Measurements from ENCODE around the gene NYNRIN. TPM values are rescaled to one million over a fixed set of nuclear protein-coding genes. Genes with fewer than 3 reads are reported as not detected.

The NYNRIN gene
- polyA plus RNA-seq, 3 donors = 0.18 to 0.84 (median 0.40) TPM

GRCh38 chr14:24434036-24434435 is 35.2 kb downstream of the NYNRIN start:
- no peak for TF ChIP-seq CTCF (IDR thresholded peaks at IDR 0.05)
- peaks cover 54 to 59% of the 10 kb centered on the region in 2 donors for H3K4me1 ChIP-seq (ENCODE audit: control insufficient read depth in 1 of 2, insufficient read depth in 2 of 2, low read length in 2 of 2)
- no peak overlapping the region for H3K9ac ChIP-seq (ENCODE audit: insufficient read depth, low read length, poor library complexity, severe bottlenecking)
- H3K36me3 Mint-ChIP-seq = peaks cover 61 to 75% of the 10 kb centered on the region in 2 donors
- H3K9me3 Mint-ChIP-seq = no peaks in the 10 kb centered on the region
- H3K27ac ChIP-seq (ENCODE audit: low read depth in 1 of 2, low read length in 2 of 2) = no peak overlapping the region
- H3K9me3 ChIP-seq (replicated peaks in 1 of 2; ENCODE audit: control insufficient read depth in 1 of 2, insufficient read depth in 1 of 2, low read length in 2 of 2) = no peaks in the 10 kb centered on the region
- H3K4me1 Mint-ChIP-seq = peaks cover 56% of the 10 kb centered on the region
- H2AFZ ChIP-seq (ENCODE audit: insufficient read depth, low read depth, low read length, poor library complexity, severe bottlenecking) = no peak overlapping the region
- no peak overlapping the region for H3K4me2 ChIP-seq (replicated peaks; ENCODE audit: extremely low read depth, low read length, poor library complexity, severe bottlenecking)
- WGBS (ENCODE audit: insufficient coverage) = 78% methylated on average over 4 of the region's 7 CpGs
- no peaks in the 10 kb centered on the region for H3K27me3 ChIP-seq (ENCODE audit: control insufficient read depth in 2 of 2, insufficient read depth in 2 of 2, low read length in 2 of 2)
- peak overlapping the region in 1 of 7 donors; percentile 20 for H3K27ac Mint-ChIP-seq
- peaks cover 57 to 67% of the 10 kb centered on the region in 2 donors for H3K36me3 ChIP-seq (replicated peaks in 1 of 2; ENCODE audit: control insufficient read depth in 1 of 2, insufficient read depth in 2 of 2, low read length in 2 of 2)
- peaks cover 0 to 2% (median 0%) of the 10 kb centered on the region in 3 donors for H3K27me3 Mint-ChIP-seq (ENCODE audit: low read depth in 3 of 3)
- H3K4me3 ChIP-seq (replicated peaks in 1 of 3; ENCODE audit: low read depth in 2 of 3, low read length in 3 of 3) = no peak overlapping the region
- peaks cover 44% of the 10 kb centered on the region for H3K79me2 ChIP-seq (ENCODE audit: insufficient read depth, low read length)
- H3K4me3 Mint-ChIP-seq = no peak overlapping the region
- no peak for DNase-seq
- H4K20me1 ChIP-seq (ENCODE audit: insufficient read depth, low read length) = peaks cover 68% of the 10 kb centered on the region
- intact Hi-C loops (cut with micrococcal nuclease) = loop anchor here in 1 of 2 donors (2.0 to 10.0 kb wide), 2 partner anchors 97 to 189 kb away; partner anchors contain the start of gene TINF2

GRCh38 chr14:24434676-24435075 is 35.9 kb downstream of the NYNRIN start:
- H3K27ac Mint-ChIP-seq = peak overlapping the region in 3 of 7 donors; percentile 3 to 52 (median 47)
- H3K4me3 Mint-ChIP-seq = no peak overlapping the region
- H3K36me3 ChIP-seq (replicated peaks in 1 of 2; ENCODE audit: control insufficient read depth in 1 of 2, insufficient read depth in 2 of 2, low read length in 2 of 2) = peaks cover 63 to 74% of the 10 kb centered on the region in 2 donors
- H3K9me3 ChIP-seq (replicated peaks in 1 of 2; ENCODE audit: control insufficient read depth in 1 of 2, insufficient read depth in 1 of 2, low read length in 2 of 2) = no peaks in the 10 kb centered on the region
- H3K9me3 Mint-ChIP-seq = no peaks in the 10 kb centered on the region
- H3K36me3 Mint-ChIP-seq = peaks cover 65 to 82% of the 10 kb centered on the region in 2 donors
- no peak for TF ChIP-seq CTCF (IDR thresholded peaks at IDR 0.05)
- 100% methylated on average over 2 of the region's 3 CpGs for WGBS (ENCODE audit: insufficient coverage)
- H3K27me3 ChIP-seq (ENCODE audit: control insufficient read depth in 2 of 2, insufficient read depth in 2 of 2, low read length in 2 of 2) = no peaks in the 10 kb centered on the region
- peaks cover 0 to 1% (median 0%) of the 10 kb centered on the region in 3 donors for H3K27me3 Mint-ChIP-seq (ENCODE audit: low read depth in 3 of 3)
- peaks cover 49% of the 10 kb centered on the region for H3K79me2 ChIP-seq (ENCODE audit: insufficient read depth, low read length)
- peaks cover 52 to 58% of the 10 kb centered on the region in 2 donors for H3K4me1 ChIP-seq (ENCODE audit: control insufficient read depth in 1 of 2, insufficient read depth in 2 of 2, low read length in 2 of 2)
- H4K20me1 ChIP-seq (ENCODE audit: insufficient read depth, low read length) = peaks cover 68% of the 10 kb centered on the region
- no peak overlapping the region for H3K4me2 ChIP-seq (replicated peaks; ENCODE audit: extremely low read depth, low read length, poor library complexity, severe bottlenecking)
- no peak overlapping the region for H3K9ac ChIP-seq (ENCODE audit: insufficient read depth, low read length, poor library complexity, severe bottlenecking)
- intact Hi-C loops (cut with micrococcal nuclease) = loop anchor here in 1 of 2 donors (2.0 to 10.0 kb wide), 2 partner anchors 98 to 190 kb away; partner anchors contain the start of gene TINF2
- H3K27ac ChIP-seq (ENCODE audit: low read depth in 1 of 2, low read length in 2 of 2) = no peak overlapping the region
- no peak overlapping the region for H2AFZ ChIP-seq (ENCODE audit: insufficient read depth, low read depth, low read length, poor library complexity, severe bottlenecking)
- H3K4me1 Mint-ChIP-seq = peaks cover 56% of the 10 kb centered on the region
- no peak overlapping the region for H3K4me3 ChIP-seq (replicated peaks in 1 of 3; ENCODE audit: low read depth in 2 of 3, low read length in 3 of 3)
- no peak for DNase-seq

Measured in CD14-positive monocyte (primary cell).